ENCODE results near the gene CPOX.

DNA sequence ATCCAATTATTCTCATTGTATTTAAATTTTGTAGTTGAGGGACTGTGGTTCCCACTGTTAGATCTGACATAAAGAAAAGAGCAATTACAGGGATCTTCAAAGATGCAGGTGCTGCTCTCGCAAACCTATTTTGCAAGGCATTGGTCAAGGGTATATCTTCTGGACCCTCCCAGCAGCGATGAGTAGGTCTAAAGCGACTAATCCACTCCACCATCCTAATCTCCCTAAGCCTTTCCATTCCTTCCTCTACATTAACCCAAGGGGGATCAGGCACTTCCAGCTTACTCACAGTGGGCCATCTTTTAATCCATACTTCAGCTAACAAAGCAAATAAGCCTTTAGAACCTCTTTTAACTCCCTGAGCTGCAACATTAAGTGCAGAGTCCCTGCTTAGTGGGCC, 37.0 kb upstream of the CPOX start:
- no peak for TF ChIP-seq POLR2AphosphoS5 (IDR thresholded peaks at IDR 0.05)
- TF ChIP-seq, protein P1, sequence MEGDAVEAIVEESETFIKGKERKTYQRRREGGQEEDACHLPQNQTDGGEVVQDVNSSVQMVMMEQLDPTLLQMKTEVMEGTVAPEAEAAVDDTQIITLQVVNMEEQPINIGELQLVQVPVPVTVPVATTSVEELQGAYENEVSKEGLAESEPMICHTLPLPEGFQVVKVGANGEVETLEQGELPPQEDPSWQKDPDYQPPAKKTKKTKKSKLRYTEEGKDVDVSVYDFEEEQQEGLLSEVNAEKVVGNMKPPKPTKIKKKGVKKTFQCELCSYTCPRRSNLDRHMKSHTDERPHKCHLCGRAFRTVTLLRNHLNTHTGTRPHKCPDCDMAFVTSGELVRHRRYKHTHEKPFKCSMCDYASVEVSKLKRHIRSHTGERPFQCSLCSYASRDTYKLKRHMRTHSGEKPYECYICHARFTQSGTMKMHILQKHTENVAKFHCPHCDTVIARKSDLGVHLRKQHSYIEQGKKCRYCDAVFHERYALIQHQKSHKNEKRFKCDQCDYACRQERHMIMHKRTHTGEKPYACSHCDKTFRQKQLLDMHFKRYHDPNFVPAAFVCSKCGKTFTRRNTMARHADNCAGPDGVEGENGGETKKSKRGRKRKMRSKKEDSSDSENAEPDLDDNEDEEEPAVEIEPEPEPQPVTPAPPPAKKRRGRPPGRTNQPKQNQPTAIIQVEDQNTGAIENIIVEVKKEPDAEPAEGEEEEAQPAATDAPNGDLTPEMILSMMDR (IDR thresholded peaks at IDR 0.05), result no peak
